ENCODE data around the gene OCA2.
"Not testable (repeated sequence)": the region's sequence is repeated elsewhere in the genome, so short reads cannot be mapped to it uniquely, and the experiment has no call there.

The OCA2 gene

GRCh38 chr15:27958911-27959578 is 140.1 kb downstream of the OCA2 start:
- DNase-seq (ENCODE audit: low read depth in 1 of 2, low spot score in 1 of 2): no peak
- TF ChIP-seq POLR2AphosphoS5 (IDR thresholded peaks at IDR 0.05; ENCODE audit: low read depth) (no peak), CTCF (IDR thresholded peaks at IDR 0.05; ENCODE audit: insufficient read depth, low read length) (no peak), SPI1 (IDR thresholded peaks at IDR 0.05; ENCODE audit: borderline replicate concordance, low read depth) (peak; percentile 54; the same call in 1 of the 2 replicates)
- no peaks in the 10 kb centered on the region for H3K27me3 ChIP-seq (ENCODE audit: insufficient read depth, poor library complexity, severe bottlenecking)
- no peak overlapping the region for H3K4me3 ChIP-seq (replicated peaks; ENCODE audit: insufficient read depth, low read length)
- H3K27ac ChIP-seq (replicated peaks): no peak overlapping the region

- H3K27ac ChIP-seq (replicated peaks): no peak overlapping the region
- DNase-seq (ENCODE audit: low read depth in 1 of 2, low spot score in 1 of 2): no peak
- no peaks in the 10 kb centered on the region for H3K27me3 ChIP-seq (ENCODE audit: insufficient read depth, poor library complexity, severe bottlenecking)
- H3K4me3 ChIP-seq (replicated peaks; ENCODE audit: insufficient read depth, low read length): no peak overlapping the region
- TF ChIP-seq SPI1 (IDR thresholded peaks at IDR 0.05; ENCODE audit: borderline replicate concordance, low read depth) (no peak), POLR2AphosphoS5 (IDR thresholded peaks at IDR 0.05; ENCODE audit: low read depth) (no peak), CTCF (IDR thresholded peaks at IDR 0.05; ENCODE audit: insufficient read depth, low read length) (no peak), REST (IDR thresholded peaks at IDR 0.05; ENCODE audit: insufficient replicate concordance, low read depth) (no peak), GABPA (IDR thresholded peaks at IDR 0.05; ENCODE audit: low read depth) (no peak)
Observed at GRCh38 chr15:27956285-27956684, 142.8 kb downstream of the OCA2 start.

GRCh38 chr15:27955087-27955486 is 144.0 kb downstream of the OCA2 start:
- TF ChIP-seq CTCF (IDR thresholded peaks at IDR 0.05; ENCODE audit: insufficient read depth, low read length): no peak
- TF ChIP-seq SPI1 (IDR thresholded peaks at IDR 0.05; ENCODE audit: borderline replicate concordance, low read depth): no peak
- no peak for TF ChIP-seq REST (IDR thresholded peaks at IDR 0.05; ENCODE audit: insufficient replicate concordance, low read depth)
- no peak for TF ChIP-seq POLR2AphosphoS5 (IDR thresholded peaks at IDR 0.05; ENCODE audit: low read depth)
- TF ChIP-seq GABPA (IDR thresholded peaks at IDR 0.05; ENCODE audit: low read depth): no peak
- H3K27me3 ChIP-seq (ENCODE audit: insufficient read depth, poor library complexity, severe bottlenecking): no peaks in the 10 kb centered on the region

GRCh38 chr15:27952593-27952992 is 146.5 kb downstream of the OCA2 start:
- H3K27me3 ChIP-seq (ENCODE audit: insufficient read depth, poor library complexity, severe bottlenecking); H3K4me3 ChIP-seq (replicated peaks; ENCODE audit: insufficient read depth, low read length); DNase-seq (ENCODE audit: low read depth in 1 of 2, low spot score in 1 of 2); H3K27ac ChIP-seq (replicated peaks): not testable (repeated sequence)

More at GRCh38 chr15:27955087-27955486, 144.0 kb downstream of the OCA2 start:
- no peak for DNase-seq (ENCODE audit: low read depth in 1 of 2, low spot score in 1 of 2)
- Histone ChIP-seq H3K27ac (replicated peaks) (no peak overlapping the region), H3K4me3 (replicated peaks; ENCODE audit: insufficient read depth, low read length) (no peak overlapping the region)

All from HL-60 (cell line).